ENCODE data around the gene ASB11. TPM values are rescaled to one million over a fixed set of nuclear protein-coding genes. Genes with fewer than 3 reads are reported as not detected.
A peak's percentile ranks its signal among the peaks of the same experiment; 100 is the strongest.

Gene ASB11
- total RNA-seq, 2 experiments from 2014 or later, result not detected

- Histone ChIP-seq H3K27ac (ENCODE audit: low read depth in 1 of 2, low read length in 2 of 2) (no peak overlapping the region), H3K4me1 (ENCODE audit: insufficient read depth, low read length) (no peaks in the 10 kb centered on the region), H3K9me3 (ENCODE audit: control insufficient read depth in 1 of 2, insufficient read depth in 1 of 2, low read length in 2 of 2) (no peaks in the 10 kb centered on the region), H3K4me3 (ENCODE audit: low read length) (no peak overlapping the region), H3K27me3 (ENCODE audit: control insufficient read depth in 1 of 2, insufficient read depth in 2 of 2, low read length in 2 of 2) (no peaks in the 10 kb centered on the region), H3K36me3 (ENCODE audit: insufficient read depth, low read length) (peaks cover 24% of the 10 kb centered on the region)
- TF ChIP-seq CTCF (IDR thresholded peaks at IDR 0.05), result no peak
- no peaks in the 10 kb centered on the region for H3K4me1 Mint-ChIP-seq (ENCODE audit: low read depth)
- ChIA-PET CTCF (interaction anchor here (0.6 kb wide), 1 partner anchor 522 kb away, joined by 3 read pairs; no protein-coding TSS in a partner anchor), POLR2A (no interaction called here)
- H3K27me3 Mint-ChIP-seq, result no peaks in the 10 kb centered on the region
- DNase-seq, result no peak
- peaks cover 58% of the 10 kb centered on the region for H3K36me3 Mint-ChIP-seq (ENCODE audit: low read depth)
- ATAC-seq (ENCODE audit: poor library complexity), result no peak
- H3K27ac Mint-ChIP-seq, result no peak overlapping the region
- intact Hi-C loops (cut with DNase I, micrococcal nuclease), result loop anchor here in 1 of 2 experiments (10.0 kb wide), 1 partner anchor 1568 kb away; no protein-coding TSS in a partner anchor
- no peak overlapping the region for H3K4me3 Mint-ChIP-seq
- no peaks in the 10 kb centered on the region for H3K9me3 Mint-ChIP-seq
Measured at GRCh38 chrX:15322472-15322871, 7.0 kb upstream of the ASB11 start.

- H3K27me3 Mint-ChIP-seq, result no peaks in the 10 kb centered on the region
- POLR2A ChIA-PET, result no interaction called here
Measured at GRCh38 chrX:15322072-15322471, 6.6 kb upstream of the ASB11 start.

GRCh38 chrX:15321447-15321846 lies 6.0 kb upstream of the ASB11 start:
- CTCF ChIA-PET, result no interaction called here
- no peak overlapping the region for H3K4me3 Mint-ChIP-seq

More at GRCh38 chrX:15322072-15322471, 6.6 kb upstream of the ASB11 start:
- DNase-seq, result no peak
- peaks cover 56% of the 10 kb centered on the region for H3K36me3 Mint-ChIP-seq (ENCODE audit: low read depth)
- no peaks in the 10 kb centered on the region for H3K27me3 ChIP-seq (ENCODE audit: control insufficient read depth in 1 of 2, insufficient read depth in 2 of 2, low read length in 2 of 2)
- H3K4me3 Mint-ChIP-seq, result no peak overlapping the region
- no peak for TF ChIP-seq CTCF (IDR thresholded peaks at IDR 0.05)
- H3K4me1 ChIP-seq (ENCODE audit: insufficient read depth, low read length), result no peaks in the 10 kb centered on the region
- no peak for ATAC-seq (ENCODE audit: poor library complexity)
- no peak overlapping the region for H3K27ac Mint-ChIP-seq
- intact Hi-C loops (cut with DNase I, micrococcal nuclease), result loop anchor here in 1 of 2 experiments (10.0 kb wide), 1 partner anchor 1567 kb away; no protein-coding TSS in a partner anchor
- no peaks in the 10 kb centered on the region for H3K9me3 ChIP-seq (ENCODE audit: control insufficient read depth in 1 of 2, insufficient read depth in 1 of 2, low read length in 2 of 2)
- H3K36me3 ChIP-seq (ENCODE audit: insufficient read depth, low read length), result peaks cover 24% of the 10 kb centered on the region
- CTCF ChIA-PET, result no interaction called here
- H3K4me3 ChIP-seq (ENCODE audit: low read length), result no peak overlapping the region
- H3K27ac ChIP-seq (ENCODE audit: low read depth in 1 of 2, low read length in 2 of 2), result no peak overlapping the region
- H3K4me1 Mint-ChIP-seq (ENCODE audit: low read depth), result no peaks in the 10 kb centered on the region
- H3K9me3 Mint-ChIP-seq, result no peaks in the 10 kb centered on the region

More at GRCh38 chrX:15321447-15321846, 6.0 kb upstream of the ASB11 start:
- Histone ChIP-seq H3K36me3 (ENCODE audit: insufficient read depth, low read length) (peaks cover 24% of the 10 kb centered on the region), H3K27me3 (ENCODE audit: control insufficient read depth in 1 of 2, insufficient read depth in 2 of 2, low read length in 2 of 2) (no peaks in the 10 kb centered on the region), H3K4me3 (ENCODE audit: low read length) (no peak overlapping the region), H3K9me3 (ENCODE audit: control insufficient read depth in 1 of 2, insufficient read depth in 1 of 2, low read length in 2 of 2) (no peaks in the 10 kb centered on the region), H3K4me1 (ENCODE audit: insufficient read depth, low read length) (no peaks in the 10 kb centered on the region), H3K27ac (ENCODE audit: low read depth in 1 of 2, low read length in 2 of 2) (no peak overlapping the region)
- TF ChIP-seq CTCF (IDR thresholded peaks at IDR 0.05), result no peak
- POLR2A ChIA-PET, result no interaction called here
- Mint-ChIP-seq H3K4me1 (ENCODE audit: low read depth) (no peaks in the 10 kb centered on the region), H3K36me3 (ENCODE audit: low read depth) (peaks cover 56% of the 10 kb centered on the region), H3K9me3 (no peaks in the 10 kb centered on the region), H3K27ac (no peak overlapping the region), H3K27me3 (no peaks in the 10 kb centered on the region)
- ATAC-seq (ENCODE audit: poor library complexity), result no peak
- intact Hi-C loops (cut with DNase I, micrococcal nuclease), result loop anchor here in 1 of 2 experiments (10.0 kb wide), 1 partner anchor 1567 kb away; no protein-coding TSS in a partner anchor
- peak in 3 of 14 experiments; percentile 4 to 30 (median 25) for DNase-seq
